Measurements from ENCODE around the gene SLC5A8. TPM values are rescaled to one million over a fixed set of nuclear protein-coding genes. Genes with fewer than 3 reads are reported as not detected.

The SLC5A8 gene
- total RNA-seq, 1 experiment from 2014 or later: 0.07 TPM

GRCh38 chr12:101172316-101172715, 37.7 kb downstream of the SLC5A8 start:
- Histone ChIP-seq H3K56ac (ENCODE audit: insufficient read length, low read depth, low read length) (no peak overlapping the region), H3K14ac (ENCODE audit: insufficient read depth, low read length) (no peak overlapping the region), H3K79me1 (ENCODE audit: insufficient read depth, low read depth, low read length, poor library complexity, severe bottlenecking) (no peaks in the 10 kb centered on the region), H4K20me1 (ENCODE audit: control insufficient read depth, insufficient read depth, insufficient read length) (no peaks in the 10 kb centered on the region), H3K23me2 (ENCODE audit: insufficient read length, low read depth, low read length, poor library complexity, severe bottlenecking) (no peaks in the 10 kb centered on the region), H2BK12ac (ENCODE audit: insufficient read length, low read depth, low read length) (no peak overlapping the region), H2BK15ac (ENCODE audit: low read depth, low read length) (no peak overlapping the region), H3K9ac (ENCODE audit: extremely low read depth, insufficient read length, low read length) (no peak overlapping the region), H4K8ac (replicated peaks; ENCODE audit: insufficient read length, low read depth, low read length) (no peak overlapping the region), H3K9me3 (ENCODE audit: control insufficient read depth, low read depth, low read length) (no peaks in the 10 kb centered on the region), H2BK120ac (ENCODE audit: low read depth, low read length, poor library complexity, severe bottlenecking) (no peak overlapping the region), H4K91ac (ENCODE audit: insufficient read length, low read depth, low read length) (no peak overlapping the region), H2AK5ac (ENCODE audit: insufficient read length, low read length) (no peak overlapping the region), H2AFZ (ENCODE audit: low read length) (no peak overlapping the region), H3K27me3 (ENCODE audit: insufficient read depth, low read length) (no peaks in the 10 kb centered on the region), H3T11ph (ENCODE audit: low read length) (no peak overlapping the region), H3K18ac (ENCODE audit: insufficient read length, low read depth, low read length) (no peak overlapping the region), H3K27ac (ENCODE audit: insufficient read length, low read depth, low read length) (no peak overlapping the region), H3K4ac (ENCODE audit: low read depth, low read length) (no peak overlapping the region), H3K4me2 (ENCODE audit: insufficient read depth, insufficient read length, low read length) (no peak overlapping the region), H3K79me2 (ENCODE audit: insufficient read depth, low read length) (no peaks in the 10 kb centered on the region), H2BK20ac (ENCODE audit: low read depth, low read length, poor library complexity, severe bottlenecking) (no peak overlapping the region), H3K4me1 (ENCODE audit: insufficient read depth, low read length) (no peaks in the 10 kb centered on the region), H4K5ac (ENCODE audit: insufficient read length, low read depth, low read length) (no peak overlapping the region), H3K23ac (ENCODE audit: insufficient read length, low read depth, low read length) (no peak overlapping the region), H2BK5ac (ENCODE audit: insufficient read length, low read length) (no peak overlapping the region)
- WGBS (ENCODE audit: extremely low coverage, insufficient read length, low lambda C conversion rate): no CpG with 5 or more reads among the region's 5 CpGs
- Mint-ChIP-seq H3K4me1 (no peaks in the 10 kb centered on the region; a peak in 1 of 4 replicates), H3K36me3 (ENCODE audit: insufficient read depth in 1 of 3, low read depth in 3 of 3) (no peaks in the 10 kb centered on the region; a peak in 2 of 7 replicates), H3K4me3 (no peak overlapping the region), H3K27me3 (ENCODE audit: low read depth) (no peaks in the 10 kb centered on the region), H3K9me3 (peaks cover 0 to 5% of the 10 kb centered on the region in 2 experiments; a peak in 2 of 5 replicates), H3K27ac (no peak overlapping the region; a peak in 1 of 7 replicates)
- TF ChIP-seq CTCF (conservative IDR thresholded peaks at IDR 0.05): peak; percentile 79
- DNase-seq: peak; percentile 86
